Ovary (tissue), 3 donors: ENCODE data around the gene ACP7.

Experiments used
- EP300 ChIP-seq: sonication (generic); formaldehyde crosslinking; IDR thresholded peaks from one replicate; pipeline ENCODE4 v1.6.1; 2017; ENCODE audit warnings: antibody characterized with exemption
- POLR2A ChIP-seq: fragments of 450-650 bp; IDR thresholded peaks from one replicate; pipeline ENCODE4 v1.6.1; 2017; ENCODE audit warnings: antibody characterized with exemption, mild to moderate bottlenecking, moderate library complexity
- TF ChIP-seq, protein P1 (sequence below), 3 donors: fragments of 450-650 bp in 2 of 3; fragments of 200-600 bp in 1 of 3; IDR thresholded peaks; one replicate each; pipeline versions ENCODE4 v1.5.1 to v1.8.0; 2016 to 2022; ENCODE audit warnings: antibody characterized with exemption in 3 of 3, mild to moderate bottlenecking in 1 of 3
- donor health status: DM: no; HTN: no; CAD: no.

DNA sequence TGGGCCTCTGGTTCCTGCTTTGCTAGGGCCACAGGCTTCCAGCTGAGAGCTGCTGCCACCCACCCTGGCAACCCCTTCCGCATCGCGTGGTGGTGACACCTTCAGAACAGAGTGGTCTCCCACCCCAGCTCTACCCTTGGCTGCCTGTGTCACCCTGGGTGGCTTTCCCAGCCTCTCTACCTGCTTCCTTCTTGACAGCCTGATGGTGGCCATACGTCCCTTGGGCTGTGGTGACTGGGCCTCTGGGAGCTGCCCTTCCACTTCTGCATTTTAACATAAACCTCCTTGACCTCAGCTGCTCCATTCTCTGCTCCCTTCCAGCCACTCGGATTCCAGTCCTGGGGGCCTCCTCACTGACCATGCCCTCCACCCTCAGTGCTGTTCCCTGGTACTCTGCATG lies 58.5 kb downstream of the ACP7 start:
- TF ChIP-seq, protein P1, sequence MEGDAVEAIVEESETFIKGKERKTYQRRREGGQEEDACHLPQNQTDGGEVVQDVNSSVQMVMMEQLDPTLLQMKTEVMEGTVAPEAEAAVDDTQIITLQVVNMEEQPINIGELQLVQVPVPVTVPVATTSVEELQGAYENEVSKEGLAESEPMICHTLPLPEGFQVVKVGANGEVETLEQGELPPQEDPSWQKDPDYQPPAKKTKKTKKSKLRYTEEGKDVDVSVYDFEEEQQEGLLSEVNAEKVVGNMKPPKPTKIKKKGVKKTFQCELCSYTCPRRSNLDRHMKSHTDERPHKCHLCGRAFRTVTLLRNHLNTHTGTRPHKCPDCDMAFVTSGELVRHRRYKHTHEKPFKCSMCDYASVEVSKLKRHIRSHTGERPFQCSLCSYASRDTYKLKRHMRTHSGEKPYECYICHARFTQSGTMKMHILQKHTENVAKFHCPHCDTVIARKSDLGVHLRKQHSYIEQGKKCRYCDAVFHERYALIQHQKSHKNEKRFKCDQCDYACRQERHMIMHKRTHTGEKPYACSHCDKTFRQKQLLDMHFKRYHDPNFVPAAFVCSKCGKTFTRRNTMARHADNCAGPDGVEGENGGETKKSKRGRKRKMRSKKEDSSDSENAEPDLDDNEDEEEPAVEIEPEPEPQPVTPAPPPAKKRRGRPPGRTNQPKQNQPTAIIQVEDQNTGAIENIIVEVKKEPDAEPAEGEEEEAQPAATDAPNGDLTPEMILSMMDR (IDR thresholded peaks at IDR 0.05), result no peak
- no peak for TF ChIP-seq POLR2A
- no peak for TF ChIP-seq EP300
